Astrocyte (in vitro differentiated cells and primary cell): ENCODE results near the gene PBX3. TPM values are rescaled to one million over a fixed set of nuclear protein-coding genes. Genes with fewer than 3 reads are reported as not detected.

ENCODE experiments used
- DNase-seq: peaks from one replicate; pipeline ENCODE4 v3.0.0-alpha.2; 2010; ENCODE audit warnings: low read depth
- FAIRE-seq: peaks from 2 replicates; lab custom pipeline; 2011; peaks lifted over from hg19 to GRCh38; lab: Jason Lieb, UNC
- H2AFZ ChIP-seq: 2 replicates; pipeline ENCODE4 v1.6.0; 2012; ENCODE audit warnings: low read depth, low read length, inconsistent platforms
- H3K27ac ChIP-seq: 2 replicates; pipeline ENCODE4 v1.5.1; 2011; ENCODE audit warnings: low read depth, low read length, inconsistent platforms
- H3K27me3 ChIP-seq: 2 replicates; pipeline ENCODE4 v1.6.0; 2011; ENCODE audit warnings: low read length, inconsistent platforms; ENCODE audit not compliant: insufficient read depth
- H3K36me3 ChIP-seq: 2 replicates; pipeline ENCODE4 v1.5.1; 2011; ENCODE audit warnings: low read length, inconsistent platforms; ENCODE audit not compliant: insufficient read depth
- H3K4me1 ChIP-seq: 2 replicates; pipeline ENCODE4 v1.5.1; 2011; ENCODE audit warnings: low read length, inconsistent platforms; ENCODE audit not compliant: insufficient read depth
- H3K4me2 ChIP-seq: 2 replicates; pipeline ENCODE4 v1.6.0; 2012; ENCODE audit warnings: low read length, inconsistent platforms
- H3K4me3 ChIP-seq: 2 replicates; pipeline ENCODE4 v1.5.1; 2011; ENCODE audit warnings: low read depth, mild to moderate bottlenecking, low read length, inconsistent platforms; ENCODE audit not compliant: insufficient read depth
- H3K79me2 ChIP-seq: 2 replicates; pipeline ENCODE4 v1.6.0; 2012; ENCODE audit warnings: mild to moderate bottlenecking, low read length, inconsistent platforms; ENCODE audit not compliant: insufficient read depth
- H3K9ac ChIP-seq: 2 replicates; pipeline ENCODE4 v1.6.0; 2012; ENCODE audit warnings: mild to moderate bottlenecking, low read length, inconsistent platforms
- H3K9me3 ChIP-seq: 2 replicates; pipeline ENCODE4 v1.5.1; 2012; ENCODE audit warnings: low read depth, mild to moderate bottlenecking, low read length, inconsistent platforms; ENCODE audit not compliant: insufficient read depth
- H4K20me1 ChIP-seq: 2 replicates; pipeline ENCODE4 v1.6.0; 2012; ENCODE audit warnings: low read length, inconsistent platforms; ENCODE audit not compliant: insufficient read depth
- H3K27ac Mint-ChIP-seq: one replicate; pipeline ENCODE4 v1.8.0; 2021; ENCODE audit warnings: mild to moderate bottlenecking, mixed read lengths; ENCODE audit not compliant: unreplicated experiment
- H3K27me3 Mint-ChIP-seq: one replicate; pipeline ENCODE4 v1.8.0; 2021; ENCODE audit warnings: low read depth, mixed read lengths; ENCODE audit not compliant: unreplicated experiment
- H3K36me3 Mint-ChIP-seq: one replicate; pipeline ENCODE4 v1.8.0; 2021; ENCODE audit warnings: low read depth, mixed read lengths; ENCODE audit not compliant: unreplicated experiment
- H3K4me1 Mint-ChIP-seq: one replicate; pipeline ENCODE4 v1.8.0; 2021; ENCODE audit warnings: low read depth, mixed read lengths; ENCODE audit not compliant: unreplicated experiment
- H3K4me3 Mint-ChIP-seq: one replicate; pipeline ENCODE4 v1.8.0; 2021; ENCODE audit warnings: mild to moderate bottlenecking, moderate library complexity, mixed read lengths; ENCODE audit not compliant: unreplicated experiment
- H3K9me3 Mint-ChIP-seq: one replicate; pipeline ENCODE4 v1.8.0; 2021; ENCODE audit warnings: mild to moderate bottlenecking, mixed read lengths; ENCODE audit not compliant: unreplicated experiment
- EZH2 ChIP-seq: IDR thresholded peaks from 2 replicates; pipeline ENCODE4 v1.6.1; 2012; ENCODE audit warnings: mild to moderate bottlenecking, low read length, inconsistent platforms; ENCODE audit not compliant: insufficient read depth
- total RNA-seq: library from RNA; stranded (reverse); gene quantifications from 2 replicates; pipeline ENCODE4 v1.2.1, GENCODE V29; 2021
- TF ChIP-seq, protein P1 (sequence below): IDR thresholded peaks from 2 replicates; pipeline ENCODE4 v1.5.1; 2011; ENCODE audit warnings: low read depth, mild to moderate bottlenecking, inconsistent platforms, low read length, moderate library complexity; ENCODE audit not compliant: insufficient read depth

PBX3 gene
- total RNA-seq, 1 donor from 2014 or later: 51.2 TPM

GRCh38 chr9:125839317-125839716 lies 92.1 kb downstream of the PBX3 start:
- H4K20me1 ChIP-seq: peaks cover 18% of the 10 kb centered on the region
- TF ChIP-seq EZH2: no peak
- TF ChIP-seq, protein P1, sequence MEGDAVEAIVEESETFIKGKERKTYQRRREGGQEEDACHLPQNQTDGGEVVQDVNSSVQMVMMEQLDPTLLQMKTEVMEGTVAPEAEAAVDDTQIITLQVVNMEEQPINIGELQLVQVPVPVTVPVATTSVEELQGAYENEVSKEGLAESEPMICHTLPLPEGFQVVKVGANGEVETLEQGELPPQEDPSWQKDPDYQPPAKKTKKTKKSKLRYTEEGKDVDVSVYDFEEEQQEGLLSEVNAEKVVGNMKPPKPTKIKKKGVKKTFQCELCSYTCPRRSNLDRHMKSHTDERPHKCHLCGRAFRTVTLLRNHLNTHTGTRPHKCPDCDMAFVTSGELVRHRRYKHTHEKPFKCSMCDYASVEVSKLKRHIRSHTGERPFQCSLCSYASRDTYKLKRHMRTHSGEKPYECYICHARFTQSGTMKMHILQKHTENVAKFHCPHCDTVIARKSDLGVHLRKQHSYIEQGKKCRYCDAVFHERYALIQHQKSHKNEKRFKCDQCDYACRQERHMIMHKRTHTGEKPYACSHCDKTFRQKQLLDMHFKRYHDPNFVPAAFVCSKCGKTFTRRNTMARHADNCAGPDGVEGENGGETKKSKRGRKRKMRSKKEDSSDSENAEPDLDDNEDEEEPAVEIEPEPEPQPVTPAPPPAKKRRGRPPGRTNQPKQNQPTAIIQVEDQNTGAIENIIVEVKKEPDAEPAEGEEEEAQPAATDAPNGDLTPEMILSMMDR: no peak
- no peak overlapping the region for H2AFZ ChIP-seq
- H3K9ac ChIP-seq: no peak overlapping the region
- H3K9me3 ChIP-seq: no peaks in the 10 kb centered on the region
- Mint-ChIP-seq H3K27me3 (no peaks in the 10 kb centered on the region), H3K36me3 (no peaks in the 10 kb centered on the region), H3K9me3 (no peaks in the 10 kb centered on the region), H3K4me3 (no peak overlapping the region), H3K27ac (no peak overlapping the region), H3K4me1 (peaks cover 20% of the 10 kb centered on the region)
- DNase-seq (no peak), FAIRE-seq (no peak)
- no peaks in the 10 kb centered on the region for H3K27me3 ChIP-seq
- H3K27ac ChIP-seq: no peak overlapping the region
- no peak overlapping the region for H3K4me2 ChIP-seq
- H3K4me3 ChIP-seq: no peak overlapping the region
- H3K36me3 ChIP-seq: no peaks in the 10 kb centered on the region
- peaks cover 63% of the 10 kb centered on the region for H3K79me2 ChIP-seq
- no peaks in the 10 kb centered on the region for H3K4me1 ChIP-seq

DNA sequence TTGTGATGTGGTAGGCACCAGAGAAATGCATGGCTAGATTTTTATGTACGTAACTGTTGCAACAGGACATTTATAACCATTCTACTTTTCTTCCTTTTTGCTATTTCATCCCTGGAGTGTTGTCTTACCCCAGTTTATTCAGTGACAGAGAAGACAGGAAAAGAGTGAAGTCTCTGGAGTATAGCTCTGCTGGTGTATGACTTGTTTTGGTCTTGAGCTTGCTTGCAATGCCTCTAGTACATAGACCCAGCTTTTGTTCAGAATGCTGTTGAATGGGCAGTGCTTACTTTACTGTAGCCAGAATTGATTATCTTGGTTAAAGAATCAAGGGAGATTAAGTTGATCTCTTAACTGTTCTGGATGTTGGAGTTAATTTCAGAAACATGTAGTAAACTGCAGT lies 94.3 kb downstream of the PBX3 start:
- H3K27me3 Mint-ChIP-seq: no peaks in the 10 kb centered on the region
- Histone ChIP-seq H3K4me2 (no peak overlapping the region), H4K20me1 (peaks cover 18% of the 10 kb centered on the region), H3K27ac (no peak overlapping the region), H3K4me3 (no peak overlapping the region), H3K9ac (no peak overlapping the region), H3K9me3 (no peaks in the 10 kb centered on the region), H3K79me2 (peaks cover 82% of the 10 kb centered on the region), H3K36me3 (no peaks in the 10 kb centered on the region), H3K27me3 (no peaks in the 10 kb centered on the region), H2AFZ (no peak overlapping the region), H3K4me1 (no peaks in the 10 kb centered on the region)
- peaks cover 20% of the 10 kb centered on the region for H3K4me1 Mint-ChIP-seq
- no peak for FAIRE-seq
- DNase-seq: no peak
- no peak overlapping the region for H3K4me3 Mint-ChIP-seq
- TF ChIP-seq EZH2: no peak
- TF ChIP-seq, protein P1: no peak
- no peaks in the 10 kb centered on the region for H3K9me3 Mint-ChIP-seq
- H3K27ac Mint-ChIP-seq: no peak overlapping the region
- peaks cover under 1% of the 10 kb centered on the region for H3K36me3 Mint-ChIP-seq

DNA sequence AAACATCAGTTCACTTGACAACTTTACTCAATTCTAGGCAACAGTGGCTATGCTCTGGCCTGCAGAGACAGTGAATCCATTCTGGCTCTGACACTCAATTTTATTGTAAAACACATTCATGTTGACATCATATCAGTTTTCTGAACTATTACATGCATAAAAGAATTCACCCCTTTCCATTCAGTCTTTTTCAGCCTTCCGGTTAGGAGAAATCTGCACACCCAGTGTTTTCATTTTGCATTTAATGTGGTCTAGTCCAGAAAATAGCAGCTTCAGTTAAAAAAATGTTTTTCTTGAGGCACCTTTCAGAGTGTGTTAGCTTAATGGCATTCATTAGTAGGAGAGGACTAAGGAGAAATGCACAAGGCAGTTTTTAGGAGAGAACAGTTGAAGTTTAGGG lies 95.1 kb downstream of the PBX3 start:
- Histone ChIP-seq H3K27ac (no peak overlapping the region), H3K4me3 (no peak overlapping the region), H3K79me2 (peaks cover 89% of the 10 kb centered on the region), H3K4me1 (no peaks in the 10 kb centered on the region), H3K27me3 (no peaks in the 10 kb centered on the region), H4K20me1 (peaks cover 18% of the 10 kb centered on the region), H3K36me3 (no peaks in the 10 kb centered on the region), H3K4me2 (no peak overlapping the region), H2AFZ (no peak overlapping the region), H3K9ac (no peak overlapping the region), H3K9me3 (no peaks in the 10 kb centered on the region)
- no peak overlapping the region for H3K4me3 Mint-ChIP-seq
- DNase-seq (no peak), FAIRE-seq (no peak)
- no peaks in the 10 kb centered on the region for H3K9me3 Mint-ChIP-seq
- no peaks in the 10 kb centered on the region for H3K27me3 Mint-ChIP-seq
- H3K27ac Mint-ChIP-seq: no peak overlapping the region
- peaks cover 20% of the 10 kb centered on the region for H3K4me1 Mint-ChIP-seq
- TF ChIP-seq, protein P1: no peak
- no peak for TF ChIP-seq EZH2
- peaks cover 2% of the 10 kb centered on the region for H3K36me3 Mint-ChIP-seq
